GOT3 (cell line): ENCODE data around the gene PGC.

Experiments used
- DNase-seq: peaks from one replicate; lab custom pipeline; 2025; ENCODE audit warnings: mixed read lengths; lab: John Stamatoyannopoulos, UW

The PGC gene

DNA sequence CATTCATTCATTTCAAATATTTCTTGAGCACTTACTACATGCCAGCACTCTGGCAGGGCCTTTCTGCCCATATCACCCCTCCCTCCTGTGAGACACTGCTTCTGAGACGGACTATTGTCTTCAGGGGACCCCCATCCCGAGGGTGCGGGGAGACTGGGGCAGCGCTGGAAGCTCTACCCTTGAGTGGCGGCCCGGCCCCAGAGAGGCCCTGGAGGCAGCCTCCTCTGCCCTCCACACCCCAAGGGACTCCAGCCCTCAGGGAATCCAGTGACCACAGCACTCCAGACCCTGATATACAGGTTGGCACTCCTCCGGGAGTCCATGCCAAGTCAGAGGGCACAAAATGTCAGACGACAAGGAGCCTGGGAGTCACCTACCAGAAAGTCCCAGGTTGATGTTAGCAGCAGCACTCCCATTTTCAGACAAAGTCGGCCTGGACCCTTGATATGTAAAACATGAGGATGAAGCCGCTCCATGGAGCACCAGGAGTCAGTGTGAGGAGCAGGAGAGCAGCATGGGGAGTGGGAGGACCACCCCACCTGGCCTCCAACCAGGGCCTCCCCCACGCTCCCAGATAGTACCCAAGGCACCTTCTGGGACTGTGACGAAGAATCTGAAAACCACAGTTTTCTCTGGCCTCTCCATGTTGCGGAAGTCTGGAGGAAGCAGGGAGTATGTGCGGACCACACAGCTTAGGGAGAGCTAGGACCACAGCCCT is 32.5 kb downstream of the PGC start:
- no peak for DNase-seq

GRCh38 chr6:41713650-41714291 is 33.4 kb downstream of the PGC start:
- no peak for DNase-seq

- DNase-seq: no peak
Observed at GRCh38 chr6:41713159-41713649, 34.0 kb downstream of the PGC start.

- no peak for DNase-seq
Observed at GRCh38 chr6:41712651-41713103, 34.5 kb downstream of the PGC start.

GRCh38 chr6:41711323-41712038 is 35.7 kb downstream of the PGC start:
- no peak for DNase-seq

DNA sequence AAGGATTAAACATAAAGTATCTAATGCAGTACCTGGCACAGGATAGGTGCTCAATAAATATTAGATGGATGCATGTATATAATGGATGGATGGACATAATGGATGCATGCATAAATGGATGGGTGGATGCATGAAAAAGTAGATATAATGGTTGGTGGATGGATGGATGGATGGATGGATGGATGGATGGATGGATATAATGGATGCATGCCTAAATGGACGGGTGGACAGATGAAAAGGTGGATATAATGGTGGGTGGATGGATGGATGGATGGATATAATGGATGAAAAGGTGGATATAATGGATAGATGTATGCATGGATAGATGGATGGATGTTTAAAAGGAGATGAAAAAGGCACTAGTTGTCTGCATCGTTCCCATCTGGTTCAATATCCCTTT is 37.8 kb downstream of the PGC start:
- DNase-seq: no peak

GRCh38 chr6:41708856-41709255 is 38.3 kb downstream of the PGC start:
- no peak for DNase-seq

DNA sequence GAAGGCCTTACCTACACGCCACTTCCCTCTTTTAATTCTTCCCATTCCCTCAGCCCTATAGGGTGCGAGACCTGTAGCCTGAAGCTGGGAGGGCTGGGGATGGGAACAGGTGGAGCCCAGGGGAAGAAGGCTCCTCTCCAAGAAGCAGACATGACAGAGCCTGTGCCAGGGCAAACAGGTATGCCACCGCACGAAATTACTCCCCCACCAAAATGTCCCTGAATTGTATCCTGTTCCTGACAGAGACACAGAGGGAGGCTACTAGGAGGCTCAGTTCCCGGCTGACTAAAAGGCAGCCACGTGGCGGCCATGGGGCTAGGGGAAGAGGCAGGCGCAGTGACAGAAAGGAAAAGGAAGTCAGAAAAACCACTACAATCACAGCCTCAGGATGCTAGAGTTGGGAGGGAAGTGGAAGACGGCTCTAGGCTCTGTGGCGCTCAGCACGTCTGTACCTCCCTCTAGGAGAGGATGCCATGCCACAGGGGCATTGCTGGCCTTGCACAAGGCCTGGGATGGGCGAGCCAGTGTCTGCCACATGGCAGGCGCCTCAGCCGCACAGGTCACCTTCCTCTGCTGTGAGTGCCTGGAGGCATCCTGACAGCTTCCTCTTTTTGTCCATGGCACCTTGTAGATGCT is 39.5 kb downstream of the PGC start:
- DNase-seq: no peak

DNA sequence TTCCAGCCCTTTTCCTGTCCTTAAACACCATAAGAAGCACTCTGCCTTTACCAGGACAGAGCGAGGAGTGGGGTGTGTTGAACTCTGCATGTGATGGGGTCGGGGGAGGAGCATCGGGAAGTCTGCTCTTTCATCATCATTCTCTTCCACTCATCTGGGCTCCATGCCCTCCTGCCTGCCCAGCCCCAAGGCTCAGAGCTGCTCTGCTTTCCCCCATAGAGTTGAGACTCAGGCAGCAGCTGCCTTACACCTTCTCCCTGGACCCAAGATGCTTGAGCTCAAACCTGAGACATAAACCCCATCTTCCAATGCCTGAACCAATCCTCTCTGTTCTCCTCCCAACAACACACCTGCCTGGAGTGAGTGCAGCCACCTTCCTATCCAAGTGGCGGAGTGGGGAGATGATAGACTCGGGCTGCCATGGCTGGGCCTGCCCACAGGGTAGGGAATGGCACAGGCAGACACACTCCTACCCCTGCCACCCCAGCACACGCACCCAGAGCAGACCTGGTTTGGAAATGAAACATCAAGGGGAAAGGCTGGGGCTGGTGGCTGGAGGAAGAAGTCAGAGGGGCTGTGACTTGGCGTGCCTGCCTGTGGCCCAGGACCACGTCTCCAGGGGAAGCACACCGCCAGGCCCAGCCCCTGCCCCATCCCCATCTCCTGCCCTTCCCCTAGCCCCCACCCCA is 40.2 kb downstream of the PGC start:
- DNase-seq: no peak

DNA sequence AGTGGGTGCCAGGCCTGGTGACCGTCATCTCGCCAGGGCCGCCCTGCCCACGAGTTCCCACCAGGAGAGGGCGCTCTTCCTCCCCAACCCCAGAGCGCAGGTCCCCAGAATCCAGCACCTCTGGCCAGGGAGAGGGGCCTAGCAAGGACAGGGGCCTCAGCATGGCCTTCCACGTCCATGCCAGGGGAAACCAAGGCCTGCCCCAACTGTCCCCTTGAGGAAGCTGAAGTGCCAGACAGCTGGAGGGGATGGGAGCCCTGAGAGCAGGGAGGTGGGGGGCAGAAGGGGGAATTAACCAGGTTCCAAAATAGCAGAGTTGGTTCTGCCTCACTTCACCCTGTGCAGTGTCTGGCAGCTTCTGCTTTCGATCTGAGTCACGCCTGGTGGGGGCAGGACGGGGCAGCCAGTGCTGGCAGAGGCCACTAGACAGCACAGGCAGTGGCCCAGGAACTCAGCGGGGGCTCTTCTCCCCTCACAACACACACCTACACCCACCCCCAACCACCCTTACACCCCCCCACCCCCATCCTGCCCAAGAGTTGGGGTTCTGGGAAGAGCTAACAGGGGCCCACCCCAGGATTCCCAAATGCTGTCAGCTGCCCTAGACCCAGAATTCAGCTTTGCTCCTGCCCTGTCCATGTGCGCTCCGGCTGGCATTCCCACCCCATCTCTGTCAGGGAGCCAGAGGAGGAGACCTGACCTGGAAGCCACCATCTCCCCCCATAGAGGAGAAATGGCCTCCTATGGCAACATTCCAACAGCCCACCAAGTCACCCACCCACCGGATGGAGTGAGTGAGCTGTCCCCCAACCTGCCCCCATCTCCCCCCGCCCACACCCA is 41.0 kb downstream of the PGC start:
- DNase-seq: peak; percentile 18

DNA sequence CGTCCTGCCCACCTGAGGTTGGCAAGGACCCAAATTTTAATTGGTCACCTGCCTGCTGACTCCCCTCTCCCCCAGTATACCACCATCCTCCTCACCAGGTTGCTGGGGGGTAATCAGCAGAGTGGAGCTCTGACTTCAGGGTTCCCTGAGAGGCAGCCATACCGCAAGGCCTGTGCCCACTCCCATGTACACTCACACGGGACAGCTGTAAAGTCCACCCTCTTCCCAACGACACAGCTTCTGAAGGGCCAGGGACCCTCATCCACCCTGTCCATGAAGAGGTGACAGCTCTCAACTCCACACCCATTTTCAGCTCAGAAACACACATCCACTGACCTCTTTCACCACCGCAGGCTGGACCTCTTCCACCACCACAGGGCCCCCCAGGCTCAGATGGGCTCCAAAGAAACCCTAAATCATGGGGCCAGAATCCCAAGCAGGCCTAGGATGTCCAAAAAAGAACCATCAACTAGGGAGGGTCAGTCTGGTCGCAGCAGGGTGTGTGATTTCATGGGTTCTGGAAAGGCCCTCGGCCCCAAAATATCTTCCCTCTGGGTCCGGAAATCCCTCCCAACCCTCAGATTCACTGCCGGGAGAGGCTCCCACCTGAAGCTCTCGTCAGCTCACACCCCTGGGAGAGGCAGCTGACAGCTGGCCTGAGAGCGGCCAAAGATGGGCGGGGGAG is 41.7 kb downstream of the PGC start:
- no peak for DNase-seq

DNA sequence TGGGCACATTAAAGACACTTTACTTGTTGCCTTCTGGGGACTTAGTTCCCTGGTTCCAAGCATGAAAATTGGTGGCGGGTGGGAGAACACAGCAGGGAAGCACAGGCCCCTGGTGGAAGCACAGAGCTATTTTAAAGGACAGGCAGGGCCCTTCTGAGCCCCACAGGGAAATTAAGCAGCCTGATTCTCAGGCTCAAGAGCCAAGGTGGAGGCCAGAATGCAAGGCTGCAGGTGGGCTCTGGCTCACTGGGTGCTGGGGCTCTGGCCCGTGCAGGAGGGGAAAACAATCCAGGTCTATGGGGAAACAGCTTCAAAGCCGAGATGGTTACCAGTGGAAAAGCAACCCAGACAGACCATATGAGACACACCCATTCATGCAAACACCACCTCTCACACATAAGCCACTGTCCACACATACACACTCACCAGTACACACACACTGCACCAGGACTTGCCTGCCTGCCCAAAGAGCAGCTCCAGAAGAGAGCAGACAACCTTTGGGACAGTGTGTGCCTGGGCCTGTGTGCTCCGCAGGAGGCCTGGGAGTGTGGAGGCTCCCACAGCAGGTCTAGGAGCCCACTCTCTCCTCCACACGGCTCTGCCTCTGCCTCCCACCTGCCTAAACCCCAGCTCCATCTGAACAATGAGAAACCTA is 42.4 kb downstream of the PGC start:
- DNase-seq: no peak

GRCh38 chr6:41704028-41704427 is 43.2 kb downstream of the PGC start:
- DNase-seq: no peak

GRCh38 chr6:41702771-41703494 is 44.3 kb downstream of the PGC start:
- no peak for DNase-seq

- no peak for DNase-seq
Observed at GRCh38 chr6:41702089-41702745, 45.0 kb downstream of the PGC start.

GRCh38 chr6:41700463-41701347 is 46.5 kb downstream of the PGC start:
- no peak for DNase-seq

DNA sequence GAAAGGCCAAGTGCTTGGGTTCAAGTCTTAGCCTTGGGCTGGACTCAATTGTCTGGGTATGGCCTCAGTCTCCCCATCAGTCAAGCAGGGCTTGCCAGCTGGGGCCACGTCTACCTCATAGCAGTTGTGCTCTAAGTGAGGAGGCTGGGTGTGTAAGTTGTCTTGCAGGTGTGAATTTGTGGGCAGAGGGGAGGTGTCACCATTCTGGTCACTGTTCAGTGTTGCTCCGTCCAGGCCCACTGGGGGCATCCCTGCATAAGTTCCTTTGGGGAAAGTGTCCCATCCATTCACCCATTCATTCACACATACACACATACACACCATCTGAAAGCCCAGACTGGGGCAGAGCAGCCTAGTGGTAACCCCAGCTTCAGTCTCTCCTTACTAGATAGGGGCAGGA is 48.1 kb downstream of the PGC start:
- no peak for DNase-seq
